HCT116 (cell line): ENCODE measurements around the gene ALK. TPM values are rescaled to one million over a fixed set of nuclear protein-coding genes. Genes with fewer than 3 reads are reported as not detected.

Experiments used
- ATAC-seq: fragments of 200-7000 bp; cut with Tn5 transposase; 2 replicates; pipeline ENCODE4 v1.9.1; 2020; ENCODE audit warnings: mild to moderate bottlenecking, moderate library complexity
- BruUV-seq: library from RNA; stranded (reverse); fragments of 400-500 nt; replicated peaks from 2 replicates; lab custom pipeline; 2021; lab: Mats Ljungman, UMichigan
- CTCF ChIA-PET: fragments of 300-600 bp; sonication (Branson Sonifier 250); formaldehyde crosslinking; loops from one replicate; lab custom pipeline; 2021; ENCODE audit warnings: antibody characterized with exemption; lab: Charles Lee
- POLR2A ChIA-PET: fragments of 300-600, 350-600 bp; sonication (Branson Sonifier 250); formaldehyde crosslinking; loops from one replicate; lab custom pipeline; 2021; ENCODE audit warnings: antibody characterized with exemption; lab: Charles Lee
- RAD21 ChIA-PET, 2 experiments: fragments of 300-600 bp; sonication (Branson Sonifier 250); formaldehyde crosslinking; loops; one replicate each; lab custom pipeline; 2023; ENCODE audit warnings: low total read pairs in 2 of 2; ENCODE audit not compliant: uncharacterized antibody in 2 of 2, unreplicated experiment in 2 of 2, low non-redundant PET in 1 of 2; lab: Charles Lee
- DNase-seq: peaks from one replicate; pipeline ENCODE4 v3.0.0-alpha.2; 2010; ENCODE audit warnings: low read depth, low spot score
- H2AFZ ChIP-seq: fragments of 200-600 bp; shearing (Covaris generic), sonication (generic); 2 replicates; pipeline ENCODE4 v1.6.1; 2017; ENCODE audit warnings: low read depth, mixed run types, mixed read lengths, antibody characterized with exemption, low read length; ENCODE audit not compliant: poor library complexity, severe bottlenecking
- H3K27ac ChIP-seq: 2 replicates; pipeline ENCODE4 v1.5.1; 2012; ENCODE audit warnings: low read depth, low read length
- H3K27me3 ChIP-seq: fragments of 200-600 bp; sonication (generic); 2 replicates; pipeline ENCODE4 v1.6.1; 2016; ENCODE audit warnings: mixed run types, low read length, mixed read lengths; ENCODE audit not compliant: insufficient read depth
- H3K36me3 ChIP-seq, 2 experiments: fragments of 200-500 bp in 1 of 2; fragments of 200-600 bp in 1 of 2; sonication (Bioruptor generic) in 1 of 2; sonication (generic) in 1 of 2; 2 replicates each; pipeline versions ENCODE4 v1.5.1 to v1.6.1; 2014 to 2016; ENCODE audit warnings: low read length in 2 of 2, inconsistent platforms in 1 of 2, mixed read lengths in 1 of 2, mixed run types in 1 of 2; ENCODE audit not compliant: insufficient read depth in 2 of 2, control insufficient read depth in 1 of 2
- H3K4me1 ChIP-seq, 2 experiments: fragments of 200-600 bp in 1 of 2; sonication (generic) in 1 of 2; 2 replicates each; pipeline versions ENCODE4 v1.5.1 to v1.6.1; 2012 to 2017; ENCODE audit warnings: low read length in 2 of 2, inconsistent platforms in 1 of 2, mild to moderate bottlenecking in 1 of 2, mixed read lengths in 1 of 2, mixed run types in 1 of 2, moderate library complexity in 1 of 2; ENCODE audit not compliant: insufficient read depth in 2 of 2, control insufficient read depth in 1 of 2
- H3K4me2 ChIP-seq: fragments of 200-600 bp; sonication (generic); 2 replicates; pipeline ENCODE4 v1.6.1; 2017; ENCODE audit warnings: mixed run types, low read length, mixed read lengths
- H3K4me3 ChIP-seq, 2 experiments: fragments of 200-600 bp in 1 of 2; sonication (generic) in 1 of 2; replicated peaks in 1 of 2; 2 replicates each; pipeline ENCODE4 v1.5.1; 2011 to 2016; ENCODE audit warnings: low read length in 2 of 2, control low read depth in 1 of 2, low read depth in 1 of 2, mild to moderate bottlenecking in 1 of 2, mixed read lengths in 1 of 2, mixed run types in 1 of 2
- H3K79me2 ChIP-seq: fragments of 200-600 bp; sonication (generic); 2 replicates; pipeline ENCODE4 v1.6.1; 2017; ENCODE audit warnings: mild to moderate bottlenecking, mixed run types, low read length, moderate library complexity, mixed read lengths; ENCODE audit not compliant: insufficient read depth
- H3K9ac ChIP-seq: fragments of 200-600 bp; sonication (generic); 2 replicates; pipeline ENCODE4 v1.6.1; 2016; ENCODE audit warnings: low read length, mixed read lengths
- H3K9me2 ChIP-seq: fragments of 200-600 bp; sonication (generic), shearing (Covaris generic); 2 replicates; pipeline ENCODE4 v1.6.1; 2017; ENCODE audit warnings: mixed run types, mild to moderate bottlenecking, moderate library complexity; ENCODE audit not compliant: insufficient read depth
- H3K9me3 ChIP-seq, 2 experiments: fragments of 200-500 bp in 1 of 2; fragments of 200-600 bp in 1 of 2; sonication (Bioruptor generic) in 1 of 2; sonication (generic) in 1 of 2; 2 replicates each; pipeline ENCODE4 v1.6.1; 2014 to 2017; ENCODE audit warnings: low read length in 2 of 2, mixed read lengths in 2 of 2, inconsistent platforms in 1 of 2, low read depth in 1 of 2, mild to moderate bottlenecking in 1 of 2, mixed run types in 1 of 2, moderate library complexity in 1 of 2; ENCODE audit not compliant: control insufficient read depth in 1 of 2, insufficient read depth in 1 of 2
- H4K20me1 ChIP-seq: fragments of 200-600 bp; sonication (generic), shearing (Covaris generic); 2 replicates; pipeline ENCODE4 v1.6.1; 2017; ENCODE audit warnings: mixed run types, mild to moderate bottlenecking, moderate library complexity; ENCODE audit not compliant: insufficient read depth
- CBX3 ChIP-seq: IDR thresholded peaks from 2 replicates; pipeline ENCODE4 v1.6.1; 2012; ENCODE audit warnings: low read depth
- CEBPB ChIP-seq: IDR thresholded peaks from 2 replicates; pipeline ENCODE4 v1.6.1; 2012; ENCODE audit warnings: low read depth
- EGR1 ChIP-seq: IDR thresholded peaks from 2 replicates; pipeline ENCODE4 v1.6.1; 2012; ENCODE audit warnings: low read depth
- ELF1 ChIP-seq: IDR thresholded peaks from 2 replicates; pipeline ENCODE4 v1.6.1; 2012; ENCODE audit warnings: low read depth, borderline replicate concordance
- JUND ChIP-seq: IDR thresholded peaks from 2 replicates; pipeline ENCODE4 v1.6.1; 2012
- POLR2A ChIP-seq: IDR thresholded peaks from 2 replicates; pipeline ENCODE4 v1.7.0; 2011; ENCODE audit warnings: borderline replicate concordance; ENCODE audit not compliant: insufficient read depth, insufficient read length; ENCODE audit errors: extremely low read depth
- POLR2AphosphoS5 ChIP-seq: IDR thresholded peaks from 2 replicates; pipeline ENCODE4 v1.6.1; 2011; ENCODE audit warnings: mild to moderate bottlenecking, low read depth, low read length, moderate library complexity
- RAD21 ChIP-seq: IDR thresholded peaks from 2 replicates; pipeline ENCODE4 v1.6.1; 2012; ENCODE audit warnings: low read depth, mild to moderate bottlenecking
- REST ChIP-seq: IDR thresholded peaks from 2 replicates; pipeline ENCODE4 v1.6.1; 2012; ENCODE audit warnings: low read depth
- SP1 ChIP-seq: IDR thresholded peaks from 2 replicates; pipeline ENCODE4 v1.6.1; 2012; ENCODE audit warnings: low read depth
- SRF ChIP-seq: IDR thresholded peaks from 2 replicates; pipeline ENCODE4 v1.6.1; 2012; ENCODE audit warnings: low read depth
- TCF7L2 ChIP-seq: IDR thresholded peaks from 2 replicates; pipeline ENCODE4 v1.7.0; 2011; ENCODE audit warnings: borderline replicate concordance, inconsistent platforms; ENCODE audit not compliant: insufficient read depth, insufficient read length; ENCODE audit errors: extremely low read depth
- YY1 ChIP-seq: IDR thresholded peaks from 2 replicates; pipeline ENCODE4 v1.6.1; 2011; ENCODE audit warnings: low read length, low read depth, moderate library complexity, mild to moderate bottlenecking; ENCODE audit not compliant: insufficient replicate concordance; ENCODE audit errors: extremely low read depth
- ZFX ChIP-seq: fragments of 450-650 bp; IDR thresholded peaks from 2 replicates; pipeline ENCODE4 v1.6.1; 2017
- ZNF274 ChIP-seq: fragments of 200-500 bp; sonication (Bioruptor generic); IDR thresholded peaks from 2 replicates; pipeline ENCODE4 v1.6.1; 2014; ENCODE audit warnings: mild to moderate bottlenecking, low read depth, low read length, inconsistent platforms
- intact Hi-C: fragments of 100-400 bp; cut with micrococcal nuclease; formaldehyde crosslinking; loops from 2 replicates; pipeline ENCODE4 v1.10.0; 2022
- total RNA-seq: library from RNA; stranded (reverse); gene quantifications from one replicate; pipeline ENCODE4 v1.2.1, GENCODE V29; 2021; ENCODE audit not compliant: unreplicated experiment
- TF ChIP-seq, protein P1 (sequence below), 3 experiments: fragments of 200-600 bp in 1 of 3; sonication (generic) in 1 of 3; IDR thresholded peaks in 2 of 3; conservative IDR thresholded peaks in 1 of 3; 2 replicates each; pipeline ENCODE4 v1.5.1; 2012 to 2017; ENCODE audit warnings: low read depth in 2 of 3, low read length in 2 of 3, antibody characterized with exemption in 1 of 3, borderline replicate concordance in 1 of 3, control low read depth in 1 of 3, mild to moderate bottlenecking in 1 of 3, mixed read lengths in 1 of 3, mixed run types in 1 of 3, moderate library complexity in 1 of 3; ENCODE audit not compliant: insufficient read depth in 1 of 3
- TF ChIP-seq, protein P2 (sequence below): IDR thresholded peaks from 2 replicates; pipeline ENCODE4 v1.6.1; 2012

ALK gene
- total RNA-seq, 1 experiment from 2014 or later: not detected

DNA sequence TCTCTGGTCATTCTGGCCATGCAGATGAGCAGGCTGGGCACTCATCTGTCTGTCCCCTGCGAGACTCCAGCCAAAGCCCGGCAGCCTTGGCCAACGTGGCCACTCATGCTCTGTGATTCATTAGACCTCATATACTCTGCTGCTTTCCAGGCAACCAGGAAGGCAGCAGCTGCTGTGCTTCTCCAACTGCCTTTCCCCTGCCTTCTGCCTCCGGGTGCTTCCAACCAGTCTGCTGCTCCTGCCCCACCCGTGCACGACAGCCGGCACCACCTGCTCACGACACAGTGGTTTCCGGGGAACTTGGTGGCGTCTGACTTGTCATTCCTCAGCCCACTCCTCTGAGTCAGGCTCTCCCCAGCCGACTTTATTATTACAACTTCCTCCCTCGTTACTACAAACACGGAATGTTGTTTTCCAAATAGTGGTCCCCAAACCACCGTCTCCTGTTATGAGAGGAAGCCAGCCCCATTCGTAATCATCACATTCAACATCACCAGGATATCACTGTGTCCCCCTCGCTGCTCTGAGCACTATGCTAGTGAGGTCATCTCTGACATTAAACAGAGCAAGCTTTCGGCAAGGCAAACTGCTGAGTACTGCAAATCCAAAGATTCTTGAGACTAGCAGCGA lies 392.4 kb downstream of the ALK start:
- H3K9me2 ChIP-seq: no peaks in the 10 kb centered on the region
- no peaks in the 10 kb centered on the region for H4K20me1 ChIP-seq
- CTCF ChIA-PET: no interaction called here
- no peak for ATAC-seq
- H2AFZ ChIP-seq: no peak overlapping the region
- H3K9me3 ChIP-seq: no peaks in the 10 kb centered on the region
- no peaks in the 10 kb centered on the region for H3K4me1 ChIP-seq
- POLR2A ChIA-PET: no interaction called here
- RAD21 ChIA-PET: no interaction called here
- no peak overlapping the region for H3K4me3 ChIP-seq
- peaks cover 76% of the 10 kb centered on the region; the same call in 1 of the 2 replicates for H3K27me3 ChIP-seq
- no peak for DNase-seq
- H3K79me2 ChIP-seq: no peaks in the 10 kb centered on the region
- TF ChIP-seq EGR1 (no peak), RAD21 (no peak), TCF7L2 (no peak), ZFX (no peak), REST (no peak), SRF (no peak), CEBPB (no peak), POLR2A (no peak), ZNF274 (no peak), POLR2AphosphoS5 (no peak), JUND (no peak), SP1 (no peak), YY1 (no peak), ELF1 (no peak), CBX3 (no peak)
- TF ChIP-seq, protein P1, sequence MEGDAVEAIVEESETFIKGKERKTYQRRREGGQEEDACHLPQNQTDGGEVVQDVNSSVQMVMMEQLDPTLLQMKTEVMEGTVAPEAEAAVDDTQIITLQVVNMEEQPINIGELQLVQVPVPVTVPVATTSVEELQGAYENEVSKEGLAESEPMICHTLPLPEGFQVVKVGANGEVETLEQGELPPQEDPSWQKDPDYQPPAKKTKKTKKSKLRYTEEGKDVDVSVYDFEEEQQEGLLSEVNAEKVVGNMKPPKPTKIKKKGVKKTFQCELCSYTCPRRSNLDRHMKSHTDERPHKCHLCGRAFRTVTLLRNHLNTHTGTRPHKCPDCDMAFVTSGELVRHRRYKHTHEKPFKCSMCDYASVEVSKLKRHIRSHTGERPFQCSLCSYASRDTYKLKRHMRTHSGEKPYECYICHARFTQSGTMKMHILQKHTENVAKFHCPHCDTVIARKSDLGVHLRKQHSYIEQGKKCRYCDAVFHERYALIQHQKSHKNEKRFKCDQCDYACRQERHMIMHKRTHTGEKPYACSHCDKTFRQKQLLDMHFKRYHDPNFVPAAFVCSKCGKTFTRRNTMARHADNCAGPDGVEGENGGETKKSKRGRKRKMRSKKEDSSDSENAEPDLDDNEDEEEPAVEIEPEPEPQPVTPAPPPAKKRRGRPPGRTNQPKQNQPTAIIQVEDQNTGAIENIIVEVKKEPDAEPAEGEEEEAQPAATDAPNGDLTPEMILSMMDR (IDR thresholded peaks at IDR 0.05 in 2 of 3, conservative IDR thresholded peaks at IDR 0.05 in 1 of 3; ENCODE audit: borderline replicate concordance in 1 of 3, insufficient read depth in 1 of 3, low read depth in 2 of 3, low read length in 2 of 3): no peak
- TF ChIP-seq, protein P2, sequence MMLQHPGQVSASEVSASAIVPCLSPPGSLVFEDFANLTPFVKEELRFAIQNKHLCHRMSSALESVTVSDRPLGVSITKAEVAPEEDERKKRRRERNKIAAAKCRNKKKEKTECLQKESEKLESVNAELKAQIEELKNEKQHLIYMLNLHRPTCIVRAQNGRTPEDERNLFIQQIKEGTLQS: no peak
- intact Hi-C loops: no loop called here
- no peak overlapping the region for H3K9ac ChIP-seq
- no TSS peak for BruUV-seq
- H3K27ac ChIP-seq: no peak overlapping the region
- H3K36me3 ChIP-seq: no peaks in the 10 kb centered on the region
- no peak overlapping the region for H3K4me2 ChIP-seq
